Liver (tissue), 9 donors: ENCODE measurements around the gene TNFSF13. TPM values are rescaled to one million over a fixed set of nuclear protein-coding genes. Genes with fewer than 3 reads are reported as not detected.

Experiments
- DNase-seq: peaks from one replicate; pipeline ENCODE4 v3.0.0-alpha.2; 2017; ENCODE audit warnings: low spot score
- H3K27ac ChIP-seq, 2 donors: one replicate each; pipeline ENCODE4 v1.7.0; 2013; ENCODE audit warnings: inconsistent platforms in 2 of 2, low read length in 2 of 2, control low read depth in 1 of 2, low read depth in 1 of 2, mild to moderate bottlenecking in 1 of 2
- H3K27me3 ChIP-seq, 4 donors: one replicate each; pipeline versions ENCODE4 v1.6.1 to v1.7.0; 2013; ENCODE audit warnings: low read length in 3 of 4, inconsistent platforms in 1 of 4, mild to moderate bottlenecking in 1 of 4, moderate library complexity in 1 of 4; ENCODE audit not compliant: control insufficient read depth in 4 of 4, insufficient read depth in 4 of 4
- H3K36me3 ChIP-seq, 4 donors: one replicate each; pipeline versions ENCODE4 v1.6.1 to v1.7.0; 2013; ENCODE audit warnings: low read length in 3 of 4, mild to moderate bottlenecking in 3 of 4, low read depth in 1 of 4, moderate library complexity in 1 of 4; ENCODE audit not compliant: control insufficient read depth in 4 of 4, insufficient read depth in 3 of 4
- H3K4me1 ChIP-seq, 4 donors: one replicate each; pipeline versions ENCODE4 v1.6.1 to v1.7.0; 2013; ENCODE audit warnings: low read length in 3 of 4, mild to moderate bottlenecking in 3 of 4, moderate library complexity in 1 of 4; ENCODE audit not compliant: control insufficient read depth in 4 of 4, insufficient read depth in 4 of 4
- H3K4me3 ChIP-seq, 3 donors: one replicate each; pipeline versions ENCODE4 v1.6.1 to v1.7.0; 2013; ENCODE audit warnings: low read length in 3 of 3, control low read depth in 1 of 3, low read depth in 1 of 3, mild to moderate bottlenecking in 1 of 3
- H3K9ac ChIP-seq, 2 donors: one replicate each; pipeline ENCODE4 v1.7.0; 2013; ENCODE audit warnings: low read length in 2 of 2, mild to moderate bottlenecking in 2 of 2, moderate library complexity in 2 of 2, control low read depth in 1 of 2, low read depth in 1 of 2
- H3K9me3 ChIP-seq, 4 donors: one replicate each; pipeline versions ENCODE4 v1.6.1 to v1.7.0; 2013; ENCODE audit warnings: low read length in 3 of 4; ENCODE audit not compliant: control insufficient read depth in 4 of 4
- CTCF ChIP-seq: fragments of 150-350 bp; IDR thresholded peaks from 2 replicates; pipeline ENCODE4 v1.5.1; 2017; ENCODE audit warnings: improper control_type of control experiment, low read depth, low read length; ENCODE audit not compliant: missing input control
- EGR1 ChIP-seq, 2 donors: IDR thresholded peaks; 2 replicates each; pipeline ENCODE4 v1.6.1; 2016 to 2018; ENCODE audit warnings: antibody characterized with exemption in 2 of 2, low read depth in 2 of 2
- FOXA1 ChIP-seq: IDR thresholded peaks from 2 replicates; pipeline ENCODE4 v1.6.1; 2016; ENCODE audit warnings: antibody characterized with exemption
- FOXA2 ChIP-seq: IDR thresholded peaks from 2 replicates; pipeline ENCODE4 v1.6.1; 2016; ENCODE audit warnings: antibody characterized with exemption
- GABPA ChIP-seq, 2 donors: IDR thresholded peaks in 1 of 2; conservative IDR thresholded peaks in 1 of 2; 2 replicates each; pipeline ENCODE4 v1.6.1; 2016; ENCODE audit warnings: antibody characterized with exemption in 2 of 2, mild to moderate bottlenecking in 1 of 2, moderate library complexity in 1 of 2
- HNF4A ChIP-seq, 2 donors: conservative IDR thresholded peaks; 2 replicates each; pipeline ENCODE4 v1.6.1; 2016; ENCODE audit warnings: antibody characterized with exemption in 2 of 2, mild to moderate bottlenecking in 2 of 2
- HNF4G ChIP-seq: IDR thresholded peaks from 2 replicates; pipeline ENCODE4 v1.6.1; 2016; ENCODE audit warnings: antibody characterized with exemption
- JUND ChIP-seq, 2 donors: IDR thresholded peaks; 2 replicates each; pipeline ENCODE4 v1.6.1; 2016; ENCODE audit warnings: antibody characterized with exemption in 2 of 2
- MAX ChIP-seq: IDR thresholded peaks from 2 replicates; pipeline ENCODE4 v1.6.1; 2016; ENCODE audit warnings: antibody characterized with exemption
- NR2F2 ChIP-seq: IDR thresholded peaks from 2 replicates; pipeline ENCODE4 v1.6.1; 2016; ENCODE audit warnings: antibody characterized with exemption
- RAD21 ChIP-seq, 2 donors: IDR thresholded peaks; 2 replicates each; pipeline ENCODE4 v1.6.1; 2016; ENCODE audit warnings: antibody characterized with exemption in 2 of 2, mild to moderate bottlenecking in 2 of 2
- RXRA ChIP-seq, 2 donors: IDR thresholded peaks; 2 replicates each; pipeline ENCODE4 v1.6.1; 2017 to 2018; ENCODE audit warnings: antibody characterized with exemption in 2 of 2, mild to moderate bottlenecking in 1 of 2
- SP1 ChIP-seq: IDR thresholded peaks from 2 replicates; pipeline ENCODE4 v1.6.1; 2018; ENCODE audit warnings: antibody characterized with exemption, mild to moderate bottlenecking
- TAF1 ChIP-seq: conservative IDR thresholded peaks from 2 replicates; pipeline ENCODE4 v1.6.1; 2016; ENCODE audit warnings: antibody characterized with exemption, mild to moderate bottlenecking
- YY1 ChIP-seq: IDR thresholded peaks from 2 replicates; pipeline ENCODE4 v1.6.1; 2016; ENCODE audit warnings: antibody characterized with exemption, mild to moderate bottlenecking
- ZBTB33 ChIP-seq: IDR thresholded peaks from 2 replicates; pipeline ENCODE4 v1.6.1; 2016; ENCODE audit warnings: antibody characterized with exemption
- polyA plus RNA-seq, 2 donors: library from polyadenylated mRNA; stranded (reverse) in 1 of 2; unstranded in 1 of 2; fragments of 200-250 nt in 1 of 2; fragments of >200 nt in 1 of 2; fragmentation: Nextera tagmentation in 1 of 2; extraction: Ambion mirVana in 1 of 2; gene quantifications; one replicate each; pipeline versions ENCODE4 v1.2.1 to v1.2.3, GENCODE V29; 2013 to 2015
- total RNA-seq, 2 donors: library from RNA; depleted of rRNA; stranded (reverse); fragments of >200 nt; gene quantifications; one replicate each; pipeline ENCODE4 v1.2.3, GENCODE V29; 2014
- TF ChIP-seq, protein P1 (sequence below): IDR thresholded peaks from 2 replicates; pipeline ENCODE4 v1.6.1; 2016; ENCODE audit warnings: antibody characterized with exemption
- TF ChIP-seq, protein P2 (sequence below): IDR thresholded peaks from 2 replicates; pipeline ENCODE4 v1.6.1; 2016; ENCODE audit warnings: antibody characterized with exemption, mild to moderate bottlenecking
- donor health status: healthy.
- donor health status: healthy.
- donor health status: healthy.
- donor health status: healthy.
- donor health status: healthy.

The TNFSF13 gene
- total and polyA plus RNA-seq, 4 donors: 1.4 to 9.3 (median 4.5) TPM

- no peaks in the 10 kb centered on the region for H3K4me1 ChIP-seq
- H3K9me3 ChIP-seq: peaks cover 0 to 2% (median 0%) of the 10 kb centered on the region in 4 donors
- DNase-seq: no peak
- H3K9ac ChIP-seq: no peak overlapping the region
- no peaks in the 10 kb centered on the region for H3K36me3 ChIP-seq
- no peaks in the 10 kb centered on the region for H3K27me3 ChIP-seq
- no peak for TF ChIP-seq TAF1
- no peak for TF ChIP-seq HNF4A (conservative IDR thresholded peaks at IDR 0.05)
- TF ChIP-seq, protein P1, sequence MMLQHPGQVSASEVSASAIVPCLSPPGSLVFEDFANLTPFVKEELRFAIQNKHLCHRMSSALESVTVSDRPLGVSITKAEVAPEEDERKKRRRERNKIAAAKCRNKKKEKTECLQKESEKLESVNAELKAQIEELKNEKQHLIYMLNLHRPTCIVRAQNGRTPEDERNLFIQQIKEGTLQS: no peak
- no peak for TF ChIP-seq YY1
- no peak for TF ChIP-seq HNF4G
- TF ChIP-seq EGR1 (IDR thresholded peaks at IDR 0.05; ENCODE audit: low read depth in 2 of 2): no peak
- TF ChIP-seq FOXA1: no peak
- TF ChIP-seq, protein P2, sequence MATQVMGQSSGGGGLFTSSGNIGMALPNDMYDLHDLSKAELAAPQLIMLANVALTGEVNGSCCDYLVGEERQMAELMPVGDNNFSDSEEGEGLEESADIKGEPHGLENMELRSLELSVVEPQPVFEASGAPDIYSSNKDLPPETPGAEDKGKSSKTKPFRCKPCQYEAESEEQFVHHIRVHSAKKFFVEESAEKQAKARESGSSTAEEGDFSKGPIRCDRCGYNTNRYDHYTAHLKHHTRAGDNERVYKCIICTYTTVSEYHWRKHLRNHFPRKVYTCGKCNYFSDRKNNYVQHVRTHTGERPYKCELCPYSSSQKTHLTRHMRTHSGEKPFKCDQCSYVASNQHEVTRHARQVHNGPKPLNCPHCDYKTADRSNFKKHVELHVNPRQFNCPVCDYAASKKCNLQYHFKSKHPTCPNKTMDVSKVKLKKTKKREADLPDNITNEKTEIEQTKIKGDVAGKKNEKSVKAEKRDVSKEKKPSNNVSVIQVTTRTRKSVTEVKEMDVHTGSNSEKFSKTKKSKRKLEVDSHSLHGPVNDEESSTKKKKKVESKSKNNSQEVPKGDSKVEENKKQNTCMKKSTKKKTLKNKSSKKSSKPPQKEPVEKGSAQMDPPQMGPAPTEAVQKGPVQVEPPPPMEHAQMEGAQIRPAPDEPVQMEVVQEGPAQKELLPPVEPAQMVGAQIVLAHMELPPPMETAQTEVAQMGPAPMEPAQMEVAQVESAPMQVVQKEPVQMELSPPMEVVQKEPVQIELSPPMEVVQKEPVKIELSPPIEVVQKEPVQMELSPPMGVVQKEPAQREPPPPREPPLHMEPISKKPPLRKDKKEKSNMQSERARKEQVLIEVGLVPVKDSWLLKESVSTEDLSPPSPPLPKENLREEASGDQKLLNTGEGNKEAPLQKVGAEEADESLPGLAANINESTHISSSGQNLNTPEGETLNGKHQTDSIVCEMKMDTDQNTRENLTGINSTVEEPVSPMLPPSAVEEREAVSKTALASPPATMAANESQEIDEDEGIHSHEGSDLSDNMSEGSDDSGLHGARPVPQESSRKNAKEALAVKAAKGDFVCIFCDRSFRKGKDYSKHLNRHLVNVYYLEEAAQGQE: no peak
- TF ChIP-seq ZBTB33: no peak
- TF ChIP-seq SP1: no peak
- TF ChIP-seq NR2F2: no peak
- TF ChIP-seq FOXA2: no peak
- no peak for TF ChIP-seq RXRA (IDR thresholded peaks at IDR 0.05)
- no peak for TF ChIP-seq CTCF
- no peak for TF ChIP-seq JUND (IDR thresholded peaks at IDR 0.05)
- TF ChIP-seq GABPA (IDR thresholded peaks at IDR 0.05 in 1 of 2, conservative IDR thresholded peaks at IDR 0.05 in 1 of 2): no peak
- TF ChIP-seq RAD21 (IDR thresholded peaks at IDR 0.05): no peak
- no peak for TF ChIP-seq MAX
- H3K27ac ChIP-seq: no peak overlapping the region
- no peak overlapping the region for H3K4me3 ChIP-seq
These were observed 29.7 kb upstream of the TNFSF13 start for GRCh38 chr17:7528842-7529241.
